Inflammatory macrophage (primary cell): ENCODE data around the gene LRMDA.

Experiments used
- DNase-seq, 2 donors: peaks; one replicate each; pipeline ENCODE4 v3.0.0-alpha.2; 2020 to 2022

Gene LRMDA

GRCh38 chr10:76388321-76389023 is 957.0 kb downstream of the LRMDA start:
- DNase-seq, result no peak

DNA sequence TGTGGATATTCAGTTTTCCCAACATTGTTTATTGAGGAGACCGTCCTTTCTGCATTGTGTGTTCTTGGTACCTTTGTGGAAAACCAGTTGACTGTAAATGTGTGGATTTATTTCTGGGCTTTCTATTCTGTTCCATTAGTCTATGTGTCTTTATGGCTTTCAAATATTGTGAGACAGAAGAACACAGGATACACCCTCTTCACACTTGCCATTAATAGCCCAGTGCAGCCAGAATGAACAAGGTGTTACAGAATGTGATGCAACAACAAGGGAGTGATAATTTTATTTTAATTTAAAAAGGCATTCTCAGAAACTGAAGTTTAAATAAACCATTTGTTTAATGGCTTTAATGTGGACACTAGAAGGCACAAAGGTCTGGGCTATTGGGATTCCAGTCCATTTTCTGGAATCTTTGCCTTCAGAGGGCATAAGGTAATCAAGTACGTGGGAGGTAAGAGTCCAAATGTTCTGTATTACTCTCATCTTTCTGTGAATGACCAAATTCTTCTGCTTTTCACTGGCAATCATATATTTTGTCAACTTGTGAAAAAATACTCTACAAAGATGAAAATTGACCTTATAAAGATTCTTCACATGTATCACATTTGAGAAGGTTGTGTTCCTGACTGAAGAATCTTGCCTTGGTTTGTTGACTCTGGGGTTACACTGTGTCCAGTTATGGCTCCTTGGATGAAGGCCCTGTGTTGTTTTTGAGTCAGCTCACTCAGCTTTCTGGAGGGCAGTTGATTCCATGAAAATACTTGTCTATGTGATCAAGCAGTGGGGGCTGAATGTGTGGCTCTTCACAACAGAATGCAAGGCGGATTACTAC is 962.7 kb downstream of the LRMDA start:
- no peak for DNase-seq

- no peak for DNase-seq
Observed at GRCh38 chr10:76394707-76395042, 963.3 kb downstream of the LRMDA start.

DNA sequence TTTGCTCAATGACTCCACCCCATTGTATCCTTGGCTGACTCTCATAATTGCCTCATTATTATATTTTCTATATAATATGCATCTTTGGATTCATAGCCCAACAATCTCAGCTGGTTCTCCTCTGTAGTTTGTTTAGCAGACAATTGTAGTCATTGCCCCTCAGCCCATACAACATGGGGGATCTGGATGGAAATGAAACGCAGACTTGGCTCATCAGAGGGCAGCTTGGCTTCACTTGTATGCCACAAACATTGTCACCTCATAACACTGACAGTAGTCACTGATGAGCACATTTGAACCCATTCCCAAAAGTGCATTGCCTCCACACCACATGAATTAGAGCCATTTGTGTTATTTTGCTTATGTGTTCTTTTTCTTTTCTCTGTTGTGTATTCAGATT is 963.8 kb downstream of the LRMDA start:
- DNase-seq, result no peak

DNA sequence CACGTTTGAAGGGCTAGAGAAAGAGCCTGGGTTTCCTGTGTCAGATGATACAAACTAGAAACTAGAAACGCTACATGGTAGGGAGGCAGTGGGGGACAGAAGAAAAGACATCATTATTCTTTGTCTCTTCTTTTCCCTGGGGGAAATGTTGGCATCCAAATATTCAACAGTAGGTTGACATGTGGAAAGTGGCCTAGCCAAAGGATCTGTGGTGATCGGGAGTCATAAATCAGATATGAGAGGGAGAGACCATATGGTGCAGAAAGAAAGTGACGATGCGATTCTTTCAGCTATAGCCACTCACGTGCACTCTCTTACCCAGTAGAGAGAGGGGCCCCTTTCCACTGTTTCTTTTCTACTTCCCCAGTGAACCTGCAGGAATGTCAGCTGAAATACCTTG is 964.7 kb downstream of the LRMDA start:
- no peak for DNase-seq

GRCh38 chr10:76397181-76398042 is 966.0 kb downstream of the LRMDA start:
- DNase-seq, result no peak

DNA sequence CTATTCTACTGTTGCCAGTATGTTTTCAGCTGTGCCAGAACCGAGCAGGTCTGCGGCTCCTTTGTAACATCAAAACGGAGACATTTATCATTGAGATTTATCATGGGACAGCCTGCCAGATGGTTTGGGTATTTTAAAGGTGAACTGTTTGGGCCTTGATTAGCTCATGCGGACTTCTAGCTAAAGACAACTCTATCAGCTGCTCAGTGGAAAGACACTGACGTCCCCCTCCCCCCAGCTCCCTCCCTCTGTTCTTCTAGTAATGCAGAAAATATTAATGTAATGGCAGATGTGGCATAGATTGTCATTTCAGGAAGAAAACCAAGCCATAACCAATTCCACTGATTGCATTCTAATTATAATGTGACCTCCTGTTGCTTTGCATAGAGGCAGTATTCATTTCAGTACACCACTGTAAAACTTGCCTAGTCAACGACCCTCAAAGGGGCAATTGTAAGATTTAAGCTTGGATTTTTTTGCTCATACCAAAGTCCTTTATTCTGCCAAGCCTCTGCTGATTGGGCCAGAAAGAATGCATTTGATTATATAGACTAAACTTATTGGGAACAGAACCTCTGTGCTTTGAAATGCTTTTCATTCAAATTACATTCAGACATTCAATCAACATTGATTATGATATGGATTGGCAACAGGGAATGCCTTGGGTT is 966.8 kb downstream of the LRMDA start:
- DNase-seq, result no peak

- no peak for DNase-seq
Observed at GRCh38 chr10:76399226-76399625, 967.8 kb downstream of the LRMDA start.

DNA sequence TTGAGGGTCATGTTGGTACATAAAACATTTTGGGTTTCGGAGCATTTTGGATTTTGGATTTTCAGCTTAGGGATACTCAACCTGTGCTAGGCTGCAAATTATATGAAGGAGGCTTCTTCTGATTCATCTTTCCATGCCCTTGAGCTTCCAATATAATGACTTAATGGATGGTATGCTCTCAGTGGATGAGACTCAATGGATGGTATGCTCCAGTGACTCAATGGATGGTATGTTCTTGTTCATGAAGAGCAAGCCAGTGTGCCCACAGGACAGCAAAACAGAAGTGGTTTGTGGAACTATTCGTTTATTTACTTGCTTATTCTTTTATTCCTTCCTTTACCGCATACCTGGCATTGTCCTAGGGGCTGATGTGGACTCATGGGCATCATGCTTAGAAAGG is 969.6 kb downstream of the LRMDA start:
- DNase-seq, result no peak

GRCh38 chr10:76403912-76404311 is 972.5 kb downstream of the LRMDA start:
- DNase-seq, result peak; percentile 69 to 96

DNA sequence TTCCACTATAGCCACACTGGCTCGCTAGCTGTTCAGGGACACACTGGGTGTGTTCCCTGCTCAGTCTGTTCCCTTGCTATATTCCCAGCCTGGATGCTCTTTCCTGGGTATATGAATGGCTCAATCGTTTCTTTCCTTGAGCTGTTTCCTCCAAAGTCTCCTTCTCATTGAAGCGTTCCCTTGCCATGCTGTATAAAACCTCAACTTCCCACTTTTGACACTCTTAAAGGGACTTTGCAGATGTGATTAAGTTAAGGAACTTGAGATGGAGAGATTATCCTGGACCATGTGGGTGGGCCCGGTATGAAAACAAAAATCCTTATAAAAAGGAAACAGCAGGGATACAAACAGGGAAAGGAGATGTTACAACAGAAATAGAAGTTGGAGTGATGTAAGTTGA is 973.1 kb downstream of the LRMDA start:
- peak; percentile 32 to 54 for DNase-seq

DNA sequence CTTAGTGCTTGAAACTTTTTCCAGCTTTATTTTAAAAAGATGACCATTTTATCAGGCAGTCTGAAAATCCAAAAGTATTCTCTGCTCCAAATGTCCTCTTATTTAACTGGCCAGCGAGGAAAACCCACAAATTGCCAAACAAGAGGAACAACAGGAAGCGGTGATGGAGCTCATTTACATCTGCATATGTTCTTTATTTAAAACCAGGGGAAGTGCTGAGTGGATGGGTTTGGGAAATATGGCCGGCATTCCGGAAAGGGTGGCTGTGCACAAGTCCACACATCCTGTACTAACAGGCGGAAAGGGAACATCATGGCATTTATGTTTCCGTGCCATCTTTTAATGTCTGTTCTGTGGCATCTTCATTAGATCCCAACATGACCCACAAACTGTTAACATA is 974.5 kb downstream of the LRMDA start:
- DNase-seq, result peak; percentile 23 to 25

DNA sequence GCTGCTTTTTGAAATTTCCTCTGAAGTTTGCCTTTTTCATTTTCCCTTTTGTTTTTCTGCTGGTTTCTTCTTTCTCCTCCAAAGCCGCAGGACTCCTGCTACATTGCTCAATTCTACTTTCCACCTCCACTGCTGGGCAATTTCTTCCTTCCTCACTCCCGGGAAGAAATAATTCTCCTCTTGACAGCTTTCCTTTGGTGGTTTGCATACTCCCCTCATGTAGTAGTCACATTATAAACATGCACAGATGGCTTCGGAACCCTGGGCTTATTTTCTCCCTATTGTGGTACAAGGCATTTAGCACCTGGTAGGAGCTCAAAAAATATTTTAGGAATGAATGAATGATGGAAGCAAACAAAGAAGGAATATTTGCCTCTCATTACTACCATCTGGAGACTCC is 977.2 kb downstream of the LRMDA start:
- DNase-seq, result no peak

GRCh38 chr10:76411729-76412435 is 980.5 kb downstream of the LRMDA start:
- DNase-seq, result no peak

DNA sequence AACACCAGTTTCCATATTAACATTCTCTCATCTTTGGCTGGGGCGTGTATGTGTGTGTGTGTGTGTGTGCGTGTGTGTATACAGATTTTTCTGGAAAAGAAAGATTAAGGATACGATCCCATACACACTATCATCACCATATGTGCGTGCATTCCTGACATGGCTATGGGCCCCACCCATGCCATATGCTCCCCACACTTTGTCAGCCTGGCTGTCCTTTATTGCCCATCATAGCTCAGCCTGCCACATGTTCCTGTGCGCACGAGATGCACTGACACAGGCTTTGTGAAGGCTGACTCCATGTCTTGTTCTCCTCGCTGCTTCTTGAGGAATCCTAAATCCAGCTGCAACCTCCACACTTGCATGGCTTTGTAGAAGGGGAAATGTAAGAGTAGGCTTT is 984.1 kb downstream of the LRMDA start:
- DNase-seq, result no peak

DNA sequence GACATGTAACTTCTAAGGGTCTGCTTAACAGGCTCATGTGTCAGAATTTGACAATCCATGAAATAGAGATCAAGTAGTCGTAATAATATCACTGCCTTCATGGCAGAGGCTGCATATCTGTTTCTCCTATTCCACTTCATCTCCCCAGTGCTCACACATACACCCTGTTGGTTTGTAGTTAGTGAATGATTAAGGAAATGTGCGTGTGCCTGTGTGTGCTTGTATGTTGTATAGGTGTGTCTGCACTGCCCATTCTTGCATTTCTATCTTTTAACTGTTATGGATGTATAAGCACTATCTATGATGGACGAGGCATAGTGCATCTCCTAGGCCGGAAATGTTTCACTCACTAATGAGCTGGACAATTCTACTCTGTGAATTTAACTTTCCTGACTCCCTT is 985.2 kb downstream of the LRMDA start:
- no peak for DNase-seq

GRCh38 chr10:76420725-76421124 is 989.3 kb downstream of the LRMDA start:
- no peak for DNase-seq

- DNase-seq, result no peak
Observed at GRCh38 chr10:76422769-76423168, 991.3 kb downstream of the LRMDA start.

- DNase-seq, result no peak
Observed at GRCh38 chr10:76428551-76429367, 997.3 kb downstream of the LRMDA start.

DNA sequence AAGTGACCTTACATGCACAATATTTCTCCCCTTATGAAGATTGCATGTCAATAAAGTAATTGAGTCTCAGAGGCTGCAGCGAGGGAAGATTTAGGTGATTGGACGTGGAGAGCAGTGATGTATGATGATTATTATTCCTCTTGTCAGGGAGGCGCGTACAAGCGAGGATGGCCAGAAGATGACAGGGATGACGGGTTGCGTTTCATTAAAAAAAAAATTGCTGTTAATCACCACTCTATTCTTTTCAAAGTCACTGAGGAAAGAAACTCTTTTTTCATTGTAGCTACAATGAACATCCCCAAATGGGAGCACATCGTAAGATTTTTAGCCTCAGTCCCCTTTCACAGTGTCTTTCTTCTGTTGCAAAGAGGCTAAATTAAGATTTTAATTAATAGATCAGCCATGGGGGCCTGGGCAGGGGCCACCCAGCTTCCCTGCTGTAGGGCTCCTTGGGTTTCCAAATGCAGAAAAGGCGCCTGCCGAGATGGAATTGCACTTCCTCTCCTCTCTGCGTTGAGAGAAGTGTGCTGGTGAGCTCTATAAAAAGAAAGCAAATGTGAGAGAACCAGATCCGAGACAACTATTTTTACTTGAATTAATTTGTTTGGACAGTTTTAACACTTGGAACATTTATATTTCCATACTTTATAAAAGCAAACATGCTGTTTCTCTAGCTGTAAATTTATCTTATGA is 998.1 kb downstream of the LRMDA start:
- peak in 1 of 2 donors; percentile 8 for DNase-seq
